Measurements from ENCODE around the gene FAM81A.
A peak's percentile ranks its signal among the peaks of the same experiment; 100 is the strongest.
"Not testable (repeated sequence)": the region's sequence is repeated elsewhere in the genome, so short reads cannot be mapped to it uniquely, and the experiment has no call there.

Gene FAM81A

DNA sequence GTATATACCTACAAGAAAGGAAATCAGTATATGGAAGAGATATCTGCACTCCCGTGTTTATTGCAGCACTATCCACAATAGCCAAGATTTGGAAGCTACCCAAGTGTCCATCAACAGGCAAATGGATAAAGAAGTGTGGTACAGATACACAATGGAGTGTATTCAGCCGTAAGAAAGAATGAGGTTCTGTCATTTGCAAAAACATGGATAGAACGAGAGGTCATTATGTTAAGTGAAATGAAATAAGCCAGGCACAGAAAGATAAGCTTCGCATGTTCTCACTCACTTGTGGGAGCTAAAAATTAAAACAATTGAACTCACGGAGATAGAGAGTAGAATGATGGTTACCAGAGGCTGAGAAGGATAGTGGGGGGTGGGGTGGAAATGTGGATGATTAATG lies 53.1 kb downstream of the FAM81A start:
- DNase-seq: no peak

GRCh38 chr15:59492389-59493377 lies 54.7 kb downstream of the FAM81A start:
- DNase-seq: peak; percentile 84

DNA sequence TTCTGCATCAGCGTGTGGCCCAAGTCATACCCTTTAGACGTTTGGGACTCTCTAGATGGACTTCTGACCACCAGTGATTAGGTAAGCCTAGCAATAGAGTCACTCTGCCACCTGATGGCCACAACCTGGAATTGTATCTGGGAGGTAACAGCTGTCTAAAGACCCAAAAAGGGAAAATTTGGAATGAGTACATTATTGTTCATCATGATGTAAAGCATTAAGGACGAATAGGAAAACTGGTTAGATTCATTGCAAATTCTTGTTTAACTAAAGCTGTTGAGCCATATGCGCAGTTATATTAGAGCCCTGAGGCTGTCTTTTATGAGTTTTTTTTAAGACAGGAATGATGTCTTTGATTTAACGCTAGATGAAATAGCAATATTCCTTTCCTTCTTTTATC lies 63.6 kb downstream of the FAM81A start:
- DNase-seq: peak; percentile 58

- DNase-seq: no peak
Measured at GRCh38 chr15:59515190-59515589, 77.2 kb downstream of the FAM81A start.

DNA sequence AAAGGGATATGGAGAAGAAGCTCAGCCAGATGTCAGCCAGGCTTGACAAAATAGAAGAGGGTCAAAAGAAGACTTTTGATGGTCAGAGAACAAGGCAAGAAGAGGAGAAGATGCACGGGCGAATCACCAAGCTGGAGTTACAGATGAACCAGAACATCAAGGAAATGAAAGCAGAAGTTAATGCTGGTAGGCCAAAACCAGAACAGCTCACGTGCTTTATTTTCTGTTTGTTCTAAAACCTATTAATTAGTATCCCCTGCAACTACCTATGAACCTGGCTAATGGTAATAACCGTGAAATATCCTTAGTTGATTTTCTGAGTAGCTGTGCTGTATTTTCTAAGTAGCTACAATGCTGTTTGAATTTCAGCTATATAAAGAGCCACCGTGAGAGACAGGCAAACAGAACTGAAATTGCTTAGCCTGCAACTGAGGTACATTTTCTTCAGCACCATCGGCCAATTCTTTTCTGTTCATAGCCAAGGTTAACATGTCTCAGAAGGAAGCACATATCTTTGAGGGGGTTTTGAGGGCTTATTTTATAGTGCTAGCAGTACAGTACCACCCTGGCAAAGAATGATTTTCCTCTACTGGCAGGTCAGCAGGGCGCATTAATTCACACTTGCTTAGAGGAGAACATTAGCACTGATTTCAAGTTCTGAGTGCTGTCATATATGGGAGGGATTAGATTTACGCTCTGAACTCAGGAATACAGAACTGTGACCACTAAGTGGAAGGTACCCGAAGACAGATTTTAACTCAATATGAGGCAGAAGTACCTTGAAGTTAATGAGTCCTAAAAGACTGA lies 78.9 kb downstream of the FAM81A start:
- no peak for DNase-seq

GRCh38 chr15:59519329-59519728 lies 81.3 kb downstream of the FAM81A start:
- DNase-seq: no peak

- no peak for DNase-seq
Measured at GRCh38 chr15:59521443-59521842, 83.5 kb downstream of the FAM81A start.

- peak; percentile 32 for DNase-seq
Measured at GRCh38 chr15:59522988-59523461, 85.0 kb downstream of the FAM81A start.

DNA sequence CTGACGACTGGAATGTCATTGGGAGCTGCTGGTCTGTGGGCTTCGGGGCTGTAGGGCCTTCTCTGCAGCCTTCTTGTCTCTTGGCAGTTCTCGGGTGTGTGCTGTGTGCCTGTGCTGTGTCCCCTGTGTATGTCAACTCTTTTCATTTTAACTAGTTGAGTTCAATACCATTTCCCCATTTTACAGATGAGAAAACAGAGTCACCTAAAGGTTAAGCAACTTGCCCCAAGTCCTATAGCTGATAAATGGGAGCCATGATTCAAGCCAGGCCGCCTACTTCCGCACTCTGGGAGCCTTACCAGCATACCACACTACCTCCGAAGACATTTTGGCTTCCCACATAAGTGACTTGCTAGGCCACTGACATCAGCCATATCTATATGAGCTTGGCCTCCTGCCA lies 85.7 kb downstream of the FAM81A start:
- DNase-seq: no peak

- DNase-seq: peak; percentile 35
Measured at GRCh38 chr15:59524331-59524731, 86.3 kb downstream of the FAM81A start.

DNA sequence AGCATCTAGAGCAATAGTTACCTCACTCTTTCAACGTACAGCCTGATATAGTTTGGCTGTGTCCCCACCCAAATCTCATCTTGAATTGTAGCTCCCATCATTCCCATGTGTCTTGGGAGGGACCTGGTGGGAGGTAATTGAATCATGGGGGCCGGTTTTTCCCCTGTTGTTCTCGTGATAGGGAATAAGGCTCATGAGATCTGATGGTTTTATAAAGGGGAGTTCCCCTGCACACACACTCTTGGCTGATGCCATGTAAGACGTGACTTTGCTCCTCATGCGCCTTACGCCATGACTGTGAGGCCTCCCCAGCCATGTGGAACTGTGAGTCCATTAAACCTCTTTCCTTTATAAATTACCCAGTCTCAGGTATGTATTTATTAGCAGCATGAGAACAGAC lies 88.5 kb downstream of the FAM81A start:
- not testable (repeated sequence) for DNase-seq

DNA sequence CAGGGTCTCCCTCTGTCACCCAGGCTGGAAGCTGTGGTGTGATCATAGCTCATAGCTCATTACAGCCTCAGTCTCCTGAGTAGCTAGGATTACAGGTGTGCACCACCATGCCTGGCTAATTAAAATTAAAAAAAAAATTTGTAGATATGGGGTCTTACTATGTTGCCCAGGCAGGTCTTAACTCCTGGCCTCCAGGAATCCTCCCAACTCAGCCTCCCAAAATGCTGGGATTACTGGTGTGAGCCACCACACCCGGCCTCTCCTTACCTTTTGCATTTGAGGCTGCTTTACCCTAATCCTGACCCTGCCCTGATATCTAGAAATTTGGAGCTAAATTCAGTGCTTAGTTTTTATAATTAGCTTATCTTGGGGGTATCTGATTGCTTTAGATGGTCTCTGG lies 90.4 kb downstream of the FAM81A start:
- no peak for DNase-seq

DNA sequence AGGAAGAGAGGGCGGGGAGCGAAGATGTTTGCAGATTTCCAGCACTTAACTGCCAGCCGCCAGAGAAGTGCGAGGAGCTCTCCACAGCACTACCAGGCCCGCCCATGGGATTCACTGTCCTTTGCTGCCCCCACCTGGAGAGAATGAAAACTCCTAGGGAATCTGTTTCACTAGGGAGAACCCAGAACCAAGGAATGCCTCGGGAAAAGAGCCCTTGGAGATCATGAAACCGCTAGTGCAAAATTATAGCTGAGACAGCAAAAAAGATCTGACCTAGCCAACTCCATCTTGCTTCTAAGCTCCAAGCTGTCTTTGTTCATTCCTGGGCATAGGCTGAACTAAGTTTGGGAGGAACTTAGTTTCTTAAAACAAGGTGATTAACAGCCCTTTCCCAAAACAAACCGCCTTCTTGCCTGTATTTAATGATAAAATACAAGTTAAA lies 91.0 kb downstream of the FAM81A start:
- peak; percentile 84 for DNase-seq

DNA sequence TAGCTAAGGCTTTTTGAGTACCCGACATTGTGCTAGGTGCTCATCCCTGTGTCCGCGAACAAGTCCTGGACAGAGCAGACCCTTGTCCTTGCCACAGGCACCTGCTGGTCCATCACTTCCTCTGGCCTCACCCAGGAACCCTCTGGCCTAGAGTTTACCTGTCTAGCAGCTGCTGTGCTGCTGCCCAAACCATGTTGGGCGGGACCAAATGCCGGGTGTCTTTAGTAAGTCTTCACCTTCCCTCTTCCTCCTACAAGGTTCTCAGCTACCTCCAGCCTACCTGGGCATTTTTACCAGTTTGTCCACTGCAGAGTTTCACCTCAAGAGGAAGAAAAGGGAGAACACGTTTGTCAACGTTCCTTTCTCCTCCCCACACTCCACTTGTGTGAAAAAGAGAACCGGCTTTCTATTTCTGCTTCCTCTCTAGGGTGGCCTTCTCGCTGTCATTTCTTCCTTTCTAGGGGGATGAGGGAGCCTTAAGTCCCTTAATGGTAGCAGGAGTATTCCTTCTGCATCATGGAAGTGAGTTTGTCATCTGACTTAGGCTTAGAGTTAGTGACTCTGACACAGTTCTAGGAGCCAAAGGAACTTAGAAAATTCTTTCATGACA lies 93.2 kb downstream of the FAM81A start:
- DNase-seq: no peak

DNA sequence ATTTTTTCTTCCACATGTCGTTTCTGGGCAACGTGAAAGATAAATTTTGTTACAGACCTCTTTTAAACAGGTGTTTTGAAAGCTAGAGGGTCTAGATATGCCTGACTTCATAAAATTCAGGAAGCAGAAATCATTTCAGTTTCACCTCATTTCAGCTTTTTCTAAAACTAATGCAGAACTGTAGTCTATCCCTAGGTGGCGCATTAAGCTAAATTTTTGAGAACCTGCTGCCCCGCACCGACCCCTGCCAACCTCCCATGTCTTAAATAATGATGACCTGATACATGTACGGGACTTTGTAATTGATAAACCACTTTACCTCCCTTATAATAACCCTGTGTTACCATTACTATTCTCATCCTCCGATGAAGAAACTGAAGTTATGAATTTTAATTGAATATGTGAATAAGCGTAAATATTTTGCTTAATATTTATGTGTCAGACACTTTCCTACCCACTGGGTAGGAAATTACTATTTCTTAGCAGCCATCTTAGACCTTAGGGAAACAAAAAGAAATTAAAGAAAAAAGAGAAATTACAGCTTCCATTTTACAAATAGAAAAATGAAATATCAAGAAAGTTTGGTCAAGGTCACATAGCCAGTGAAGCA lies 94.9 kb downstream of the FAM81A start:
- DNase-seq: peak; percentile 71

DNA sequence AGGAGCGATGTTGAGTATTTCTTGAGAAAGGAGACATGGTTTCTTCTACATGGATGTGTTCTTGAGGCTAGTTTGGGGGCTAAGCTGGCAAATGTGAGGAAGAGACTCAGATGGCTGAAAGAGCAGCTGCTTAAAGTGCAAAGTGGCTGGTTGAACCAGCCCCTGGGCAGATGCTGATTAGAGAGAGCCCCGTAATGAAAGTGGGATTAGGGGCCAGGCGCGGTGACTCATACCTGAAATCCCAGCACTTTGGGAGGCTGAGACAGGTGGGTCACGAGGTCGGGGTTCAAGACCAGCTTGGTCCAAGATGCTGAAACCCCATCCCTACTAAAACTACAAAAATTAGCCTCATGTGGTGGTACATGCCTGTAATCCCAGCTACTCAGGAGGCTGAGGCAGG lies 98.6 kb downstream of the FAM81A start:
- DNase-seq: no peak

DNA sequence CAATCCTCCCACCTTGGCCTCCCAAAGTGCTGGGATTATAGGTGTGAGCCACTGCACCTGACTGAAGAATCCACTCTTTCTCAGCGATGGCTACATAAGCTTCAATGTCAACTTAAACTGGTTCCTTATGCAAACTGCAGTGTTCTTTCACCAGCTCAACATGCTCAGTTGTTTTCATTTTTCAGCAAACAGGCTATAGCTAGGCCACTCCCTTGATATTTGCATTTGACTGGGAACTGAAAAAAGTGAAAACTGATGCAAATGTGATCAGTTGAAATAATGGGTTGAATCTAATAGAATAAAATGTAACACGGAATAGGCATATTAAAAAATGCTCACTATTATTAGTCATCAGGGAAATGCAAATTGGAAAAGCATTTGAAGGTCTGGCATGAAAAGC lies 99.4 kb downstream of the FAM81A start:
- DNase-seq: no peak

DNA sequence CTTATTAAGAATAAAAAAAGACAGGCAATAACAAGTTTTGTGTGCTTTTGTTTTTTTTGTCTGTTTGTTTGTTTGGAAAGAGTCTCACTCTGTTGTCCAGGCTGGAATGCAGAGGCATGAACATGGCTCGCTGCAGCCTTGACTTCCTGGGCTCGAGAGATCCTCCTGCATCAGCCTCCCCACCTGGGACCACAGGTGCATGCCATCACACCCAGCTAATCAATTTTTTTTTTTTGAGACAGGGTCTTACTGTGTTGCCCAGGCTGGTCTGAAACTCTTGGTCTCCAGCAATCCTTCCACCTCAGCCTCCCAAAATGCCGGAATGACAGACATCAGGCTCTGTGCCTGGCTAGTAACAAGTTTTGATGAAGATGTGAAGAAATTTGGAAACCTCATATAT lies 100.5 kb downstream of the FAM81A start:
- DNase-seq: no peak

GRCh38 chr15:59539799-59540198 lies 101.8 kb downstream of the FAM81A start:
- DNase-seq: no peak

GRCh38 chr15:59540654-59541053 lies 102.7 kb downstream of the FAM81A start:
- no peak for DNase-seq

DNA sequence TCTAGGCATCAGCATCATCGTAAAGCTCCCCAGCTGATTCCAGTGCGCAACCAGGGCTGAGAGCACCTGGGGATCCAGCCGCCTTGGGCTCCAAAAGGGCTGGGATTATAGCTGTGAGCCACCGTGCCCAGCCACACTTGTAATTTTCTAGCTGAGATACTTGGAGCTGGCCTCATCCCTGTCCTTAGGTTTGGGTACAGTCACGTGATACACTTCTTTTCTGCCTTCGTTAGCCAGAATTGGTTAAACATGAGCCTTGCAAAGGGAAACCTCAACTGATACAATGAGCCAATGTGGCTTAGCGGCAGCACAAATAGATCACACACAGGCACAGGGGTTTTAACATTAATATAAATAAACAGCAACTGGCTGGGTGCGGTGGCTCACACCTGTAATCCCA lies 103.8 kb downstream of the FAM81A start:
- no peak for DNase-seq

- peak; percentile 14 for DNase-seq
Measured at GRCh38 chr15:59543721-59544547, 105.9 kb downstream of the FAM81A start.
